ENCODE measurements around the gene GALR2.

Gene GALR2

DNA sequence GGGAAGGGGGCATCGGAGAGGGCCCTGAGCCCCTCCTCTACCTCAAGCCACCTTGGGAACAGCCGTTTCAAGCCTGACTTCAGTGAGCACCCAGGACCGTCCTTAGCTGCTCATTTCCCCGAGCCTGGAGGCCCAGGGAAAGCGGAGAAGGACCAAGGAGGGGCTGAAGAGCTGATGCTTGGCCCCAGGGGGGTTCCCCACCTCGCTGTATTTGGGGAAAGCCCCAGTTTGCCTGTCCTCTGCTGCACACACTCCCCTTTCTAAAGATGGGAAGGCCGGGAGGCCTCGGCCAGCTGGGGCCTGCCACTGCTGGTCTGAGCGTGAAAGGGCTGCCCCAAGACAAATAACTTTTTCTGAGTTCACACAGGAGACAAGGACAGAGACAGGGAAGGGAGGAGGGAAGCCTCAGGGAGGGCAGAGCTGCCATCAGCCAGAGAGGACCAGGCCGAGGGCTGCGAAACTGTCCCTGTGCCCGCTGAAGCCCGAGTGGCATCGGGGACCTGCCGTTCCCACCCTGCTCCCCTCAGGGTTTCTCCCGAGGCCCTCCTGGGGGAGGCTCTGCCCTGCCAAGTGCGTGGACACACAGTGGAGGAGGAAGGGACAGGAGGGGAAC, 16.0 kb downstream of the GALR2 start:
- H3K4me3 ChIP-seq (ENCODE audit: control insufficient read depth, low read depth, low read length), result no peak overlapping the region
- no peak for TF ChIP-seq CTCF (IDR thresholded peaks at IDR 0.05; ENCODE audit: control insufficient read depth, insufficient read depth, low read depth, low read length, missing control alignments)
- no peak for DNase-seq (ENCODE audit: low read depth)

- no peak for DNase-seq (ENCODE audit: low read depth)
- H3K4me3 ChIP-seq (ENCODE audit: control insufficient read depth, low read depth, low read length), result no peak overlapping the region
- no peak for TF ChIP-seq CTCF (IDR thresholded peaks at IDR 0.05; ENCODE audit: control insufficient read depth, insufficient read depth, low read depth, low read length, missing control alignments)
These were observed 17.1 kb downstream of the GALR2 start for GRCh38 chr17:76091526-76092286.

- no peak overlapping the region for H3K4me3 ChIP-seq (ENCODE audit: control insufficient read depth, low read depth, low read length)
- no peak for DNase-seq (ENCODE audit: low read depth)
- no peak for TF ChIP-seq CTCF (IDR thresholded peaks at IDR 0.05; ENCODE audit: control insufficient read depth, insufficient read depth, low read depth, low read length, missing control alignments)
These were observed 18.2 kb downstream of the GALR2 start for GRCh38 chr17:76092526-76093413.

DNA sequence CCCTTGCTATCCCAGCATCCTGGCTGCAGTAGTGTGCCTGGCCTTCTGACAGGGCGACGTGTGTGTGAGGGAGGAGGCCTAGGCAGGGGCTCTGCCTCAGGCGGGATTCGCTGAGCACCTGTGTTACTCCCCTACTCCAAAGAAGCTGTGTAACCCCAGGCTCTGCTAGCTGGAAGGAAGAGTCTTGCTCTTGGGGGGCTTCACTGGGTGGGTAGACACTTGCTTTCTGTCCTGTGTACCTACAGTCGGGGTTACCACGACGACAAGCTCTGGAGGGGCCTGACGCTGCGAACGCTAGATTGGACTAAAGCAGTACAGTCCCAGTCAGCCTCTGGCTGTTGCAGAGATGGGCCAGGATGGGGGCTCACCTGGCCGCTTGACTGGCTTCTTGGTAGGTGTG, 19.5 kb downstream of the GALR2 start:
- H3K4me3 ChIP-seq (ENCODE audit: control insufficient read depth, low read depth, low read length), result no peak overlapping the region
- TF ChIP-seq CTCF (IDR thresholded peaks at IDR 0.05; ENCODE audit: control insufficient read depth, insufficient read depth, low read depth, low read length, missing control alignments), result no peak
- DNase-seq (ENCODE audit: low read depth), result no peak

DNA sequence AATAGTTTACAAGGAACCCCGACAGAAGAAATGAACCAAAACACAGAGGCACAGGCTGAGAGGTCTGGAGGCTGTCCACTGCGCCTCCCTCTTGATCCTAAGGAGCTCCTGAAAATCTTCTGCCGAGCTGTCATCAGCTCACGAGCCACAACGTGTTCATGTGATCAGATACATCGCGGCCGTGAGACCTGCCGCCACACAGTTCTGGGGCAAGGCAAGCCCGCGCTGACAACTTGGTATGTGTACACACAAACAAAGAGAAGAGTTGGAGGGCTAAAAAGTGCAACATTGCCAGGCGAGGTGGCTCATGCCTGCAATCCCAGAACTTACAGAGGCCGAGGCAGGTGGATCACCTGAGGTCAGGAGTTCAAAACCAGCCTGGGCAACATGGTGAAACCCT, 21.4 kb downstream of the GALR2 start:
- no peak overlapping the region for H3K4me3 ChIP-seq (ENCODE audit: control insufficient read depth, low read depth, low read length)
- no peak for DNase-seq (ENCODE audit: low read depth)
- TF ChIP-seq CTCF (IDR thresholded peaks at IDR 0.05; ENCODE audit: control insufficient read depth, insufficient read depth, low read depth, low read length, missing control alignments), result no peak

DNA sequence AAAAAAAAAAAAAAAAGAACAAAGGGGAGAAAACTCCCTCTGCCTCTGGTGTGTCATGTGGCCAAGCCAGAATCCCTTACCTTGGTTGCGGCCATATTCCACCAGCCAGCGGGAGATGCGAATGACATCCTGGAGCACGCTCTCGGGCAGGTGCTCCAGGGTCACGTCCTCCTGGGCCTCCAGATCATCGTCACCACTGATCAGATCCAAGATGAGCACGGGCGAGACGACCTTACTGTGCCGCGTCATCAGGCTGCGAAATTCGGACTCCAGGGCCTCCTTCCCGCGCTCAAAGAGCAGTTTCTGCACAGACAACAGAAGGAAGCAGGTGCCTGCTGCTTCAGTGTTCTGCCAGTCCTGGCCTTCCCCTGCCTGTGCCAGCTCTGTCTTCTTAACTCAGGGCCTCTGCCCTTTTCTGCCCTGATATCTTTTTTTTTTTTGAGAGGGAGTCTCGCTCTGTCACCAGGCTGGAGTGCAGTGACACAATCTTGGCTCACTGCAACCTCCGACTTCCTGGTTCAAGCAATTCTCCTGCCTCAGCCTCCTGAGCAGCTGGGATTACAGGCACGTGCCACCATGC, 23.2 kb downstream of the GALR2 start:
- no peak for TF ChIP-seq CTCF (IDR thresholded peaks at IDR 0.05; ENCODE audit: control insufficient read depth, insufficient read depth, low read depth, low read length, missing control alignments)
- no peak for DNase-seq (ENCODE audit: low read depth)
- no peak overlapping the region for H3K4me3 ChIP-seq (ENCODE audit: control insufficient read depth, low read depth, low read length)

All from AG09309 (cell line).